K562 (cell line): Measurements from ENCODE around the gene IRAK3. TPM values are rescaled to one million over a fixed set of nuclear protein-coding genes. Genes with fewer than 3 reads are reported as not detected.

ENCODE experiments used
- BDP1 ChIP-seq: IDR thresholded peaks from 3 replicates; pipeline ENCODE4 v1.6.1; 2011; ENCODE audit not compliant: insufficient read length, insufficient read depth
- CBX5 ChIP-seq: IDR thresholded peaks from 2 replicates; pipeline ENCODE4 v1.6.1; 2014; ENCODE audit warnings: low read depth, borderline replicate concordance
- CTBP1 ChIP-seq: fragments of 450-650 bp; IDR thresholded peaks from 2 replicates; pipeline ENCODE4 v1.6.1; 2016; ENCODE audit warnings: borderline replicate concordance
- GATAD2B ChIP-seq: fragments of 450-650 bp; IDR thresholded peaks from 2 replicates; pipeline ENCODE4 v1.6.1; 2017; ENCODE audit warnings: mild to moderate bottlenecking, borderline replicate concordance
- ILF3 ChIP-seq: fragments of 450-650 bp; IDR thresholded peaks from 2 replicates; pipeline ENCODE4 v1.6.1; 2018; ENCODE audit warnings: antibody characterized with exemption, mild to moderate bottlenecking, moderate library complexity, borderline replicate concordance
- MECOM ChIP-seq: fragments of 250-450 bp; sonication (Bioruptor Pico); IDR thresholded peaks from 2 replicates; pipeline ENCODE4 v1.8.0; 2022; ENCODE audit warnings: inconsistent platforms
- RFX1 ChIP-seq: fragments of 450-650 bp; IDR thresholded peaks from 2 replicates; pipeline ENCODE4 v1.6.1; 2016; ENCODE audit warnings: mild to moderate bottlenecking, moderate library complexity
- XRCC3 ChIP-seq: fragments of 450-650 bp; IDR thresholded peaks from 2 replicates; pipeline ENCODE4 v1.6.1; 2017; ENCODE audit warnings: mild to moderate bottlenecking, moderate library complexity
- ZNF224 ChIP-seq: sonication (generic); formaldehyde crosslinking; IDR thresholded peaks from 2 replicates; pipeline ENCODE4 v1.8.0; 2022; ENCODE audit warnings: mild to moderate bottlenecking, missing genetic modification reagents
- ZNF766 ChIP-seq: fragments of 200-800 bp; sonication (Bioruptor generic); conservative IDR thresholded peaks from 2 replicates; pipeline ENCODE4 v1.6.1; 2016; ENCODE audit warnings: missing genetic modification characterization, missing compliant biosample characterization
- polyA plus RNA-seq, 8 experiments: library from polyadenylated mRNA; depleted of rRNA in 4 of 8; stranded (reverse) in 5 of 8; unstranded in 3 of 8; fragments of >200 nt; fragmentation: Nextera tagmentation in 2 of 8; fragmentation: Illumina TruSeq in 1 of 8; extraction: Ambion mirVana in 2 of 8; extraction: Trizol in 1 of 8; gene quantifications; 2 replicates each; pipeline versions ENCODE4 v1.2.1 to v1.2.3, GENCODE V29; 2011 to 2014; ENCODE audit warnings: inconsistent platforms in 1 of 8, missing spikeins in 1 of 8
- total RNA-seq, 7 experiments: library from RNA; depleted of rRNA in 6 of 7; stranded (reverse); fragments of >200 nt in 6 of 7; fragmentation: Illumina TruSeq in 2 of 7; extraction: Trizol in 2 of 7; gene quantifications; 2 replicates each; pipeline versions ENCODE4 v1.2.1 to v1.2.3, GENCODE V29; 2011 to 2021; ENCODE audit warnings: low replicate concordance in 1 of 7
- TF ChIP-seq, protein P1 (sequence below), 2 experiments: fragments of 450-650 bp; formaldehyde crosslinking in 1 of 2; IDR thresholded peaks; 2 replicates each; pipeline versions ENCODE4 v1.4.0 to v1.6.1; 2014 to 2020; ENCODE audit warnings: mild to moderate bottlenecking in 2 of 2, borderline replicate concordance in 1 of 2, low read depth in 1 of 2
- TF ChIP-seq, protein P2 (sequence below), 2 experiments: fragments of 450-650 bp; IDR thresholded peaks; 2 replicates each; pipeline ENCODE4 v1.6.1; 2018; ENCODE audit warnings: mild to moderate bottlenecking in 2 of 2, low read depth in 1 of 2; ENCODE audit not compliant: partially characterized antibody in 2 of 2
- TF ChIP-seq, protein P3 (sequence below): fragments of 450-650 bp; IDR thresholded peaks from 2 replicates; pipeline ENCODE4 v1.6.1; 2018; ENCODE audit warnings: mild to moderate bottlenecking, low read depth; ENCODE audit not compliant: partially characterized antibody
- TF ChIP-seq, protein P4 (sequence below): sonication (generic); IDR thresholded peaks from 2 replicates; pipeline ENCODE4 v1.6.1; 2016

Gene IRAK3
- total and polyA plus RNA-seq, 9 of the 15 experiments (the other 6 are each of a cell fraction or from before 2014, with no cell fraction given): 0.06 to 0.09 (median 0.07) TPM; not detected in 6

DNA sequence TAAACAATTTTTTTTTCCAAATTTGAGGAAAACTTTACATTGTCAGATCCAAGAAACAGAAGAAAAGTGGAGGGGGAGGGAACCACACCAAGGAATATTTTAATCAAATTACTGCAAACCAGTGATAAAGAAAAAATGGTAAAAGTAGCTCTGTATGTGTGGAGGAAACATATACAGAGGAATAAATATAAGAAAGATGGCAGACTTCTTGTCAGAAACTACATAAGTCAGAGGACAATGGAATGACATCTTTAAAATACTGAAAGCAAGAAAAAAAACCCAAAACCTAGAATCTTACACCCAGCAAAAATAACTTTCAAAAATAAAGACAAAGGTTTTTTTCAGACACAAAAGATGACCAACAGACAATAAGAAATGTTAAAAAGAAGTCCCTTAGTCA, 48.3 kb upstream of the IRAK3 start (continued):
- TF ChIP-seq, protein P1, sequence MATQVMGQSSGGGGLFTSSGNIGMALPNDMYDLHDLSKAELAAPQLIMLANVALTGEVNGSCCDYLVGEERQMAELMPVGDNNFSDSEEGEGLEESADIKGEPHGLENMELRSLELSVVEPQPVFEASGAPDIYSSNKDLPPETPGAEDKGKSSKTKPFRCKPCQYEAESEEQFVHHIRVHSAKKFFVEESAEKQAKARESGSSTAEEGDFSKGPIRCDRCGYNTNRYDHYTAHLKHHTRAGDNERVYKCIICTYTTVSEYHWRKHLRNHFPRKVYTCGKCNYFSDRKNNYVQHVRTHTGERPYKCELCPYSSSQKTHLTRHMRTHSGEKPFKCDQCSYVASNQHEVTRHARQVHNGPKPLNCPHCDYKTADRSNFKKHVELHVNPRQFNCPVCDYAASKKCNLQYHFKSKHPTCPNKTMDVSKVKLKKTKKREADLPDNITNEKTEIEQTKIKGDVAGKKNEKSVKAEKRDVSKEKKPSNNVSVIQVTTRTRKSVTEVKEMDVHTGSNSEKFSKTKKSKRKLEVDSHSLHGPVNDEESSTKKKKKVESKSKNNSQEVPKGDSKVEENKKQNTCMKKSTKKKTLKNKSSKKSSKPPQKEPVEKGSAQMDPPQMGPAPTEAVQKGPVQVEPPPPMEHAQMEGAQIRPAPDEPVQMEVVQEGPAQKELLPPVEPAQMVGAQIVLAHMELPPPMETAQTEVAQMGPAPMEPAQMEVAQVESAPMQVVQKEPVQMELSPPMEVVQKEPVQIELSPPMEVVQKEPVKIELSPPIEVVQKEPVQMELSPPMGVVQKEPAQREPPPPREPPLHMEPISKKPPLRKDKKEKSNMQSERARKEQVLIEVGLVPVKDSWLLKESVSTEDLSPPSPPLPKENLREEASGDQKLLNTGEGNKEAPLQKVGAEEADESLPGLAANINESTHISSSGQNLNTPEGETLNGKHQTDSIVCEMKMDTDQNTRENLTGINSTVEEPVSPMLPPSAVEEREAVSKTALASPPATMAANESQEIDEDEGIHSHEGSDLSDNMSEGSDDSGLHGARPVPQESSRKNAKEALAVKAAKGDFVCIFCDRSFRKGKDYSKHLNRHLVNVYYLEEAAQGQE (IDR thresholded peaks at IDR 0.05; ENCODE audit: borderline replicate concordance): no peak
- TF ChIP-seq, protein P1 (CRISPR knock-in tag; IDR thresholded peaks at IDR 0.05; ENCODE audit: low read depth): no peak
- TF ChIP-seq MECOM (CRISPR knock-in tag) (no peak), BDP1 (no peak), CTBP1 (no peak), RFX1 (no peak), ILF3 (no peak), ZNF224 (CRISPR knock-in tag) (no peak), XRCC3 (0 out of 2 replicates have a peak, but pooled peaks have one; percentile 42), CBX5 (peak; percentile 85), GATAD2B (no peak), ZNF766 (CRISPR knock-in tag) (no peak)
- TF ChIP-seq, protein P2, sequence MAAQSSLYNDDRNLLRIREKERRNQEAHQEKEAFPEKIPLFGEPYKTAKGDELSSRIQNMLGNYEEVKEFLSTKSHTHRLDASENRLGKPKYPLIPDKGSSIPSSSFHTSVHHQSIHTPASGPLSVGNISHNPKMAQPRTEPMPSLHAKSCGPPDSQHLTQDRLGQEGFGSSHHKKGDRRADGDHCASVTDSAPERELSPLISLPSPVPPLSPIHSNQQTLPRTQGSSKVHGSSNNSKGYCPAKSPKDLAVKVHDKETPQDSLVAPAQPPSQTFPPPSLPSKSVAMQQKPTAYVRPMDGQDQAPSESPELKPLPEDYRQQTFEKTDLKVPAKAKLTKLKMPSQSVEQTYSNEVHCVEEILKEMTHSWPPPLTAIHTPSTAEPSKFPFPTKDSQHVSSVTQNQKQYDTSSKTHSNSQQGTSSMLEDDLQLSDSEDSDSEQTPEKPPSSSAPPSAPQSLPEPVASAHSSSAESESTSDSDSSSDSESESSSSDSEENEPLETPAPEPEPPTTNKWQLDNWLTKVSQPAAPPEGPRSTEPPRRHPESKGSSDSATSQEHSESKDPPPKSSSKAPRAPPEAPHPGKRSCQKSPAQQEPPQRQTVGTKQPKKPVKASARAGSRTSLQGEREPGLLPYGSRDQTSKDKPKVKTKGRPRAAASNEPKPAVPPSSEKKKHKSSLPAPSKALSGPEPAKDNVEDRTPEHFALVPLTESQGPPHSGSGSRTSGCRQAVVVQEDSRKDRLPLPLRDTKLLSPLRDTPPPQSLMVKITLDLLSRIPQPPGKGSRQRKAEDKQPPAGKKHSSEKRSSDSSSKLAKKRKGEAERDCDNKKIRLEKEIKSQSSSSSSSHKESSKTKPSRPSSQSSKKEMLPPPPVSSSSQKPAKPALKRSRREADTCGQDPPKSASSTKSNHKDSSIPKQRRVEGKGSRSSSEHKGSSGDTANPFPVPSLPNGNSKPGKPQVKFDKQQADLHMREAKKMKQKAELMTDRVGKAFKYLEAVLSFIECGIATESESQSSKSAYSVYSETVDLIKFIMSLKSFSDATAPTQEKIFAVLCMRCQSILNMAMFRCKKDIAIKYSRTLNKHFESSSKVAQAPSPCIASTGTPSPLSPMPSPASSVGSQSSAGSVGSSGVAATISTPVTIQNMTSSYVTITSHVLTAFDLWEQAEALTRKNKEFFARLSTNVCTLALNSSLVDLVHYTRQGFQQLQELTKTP (IDR thresholded peaks at IDR 0.05; ENCODE audit: low read depth in 1 of 2, partially characterized antibody in 2 of 2): no peak
- TF ChIP-seq, protein P3, sequence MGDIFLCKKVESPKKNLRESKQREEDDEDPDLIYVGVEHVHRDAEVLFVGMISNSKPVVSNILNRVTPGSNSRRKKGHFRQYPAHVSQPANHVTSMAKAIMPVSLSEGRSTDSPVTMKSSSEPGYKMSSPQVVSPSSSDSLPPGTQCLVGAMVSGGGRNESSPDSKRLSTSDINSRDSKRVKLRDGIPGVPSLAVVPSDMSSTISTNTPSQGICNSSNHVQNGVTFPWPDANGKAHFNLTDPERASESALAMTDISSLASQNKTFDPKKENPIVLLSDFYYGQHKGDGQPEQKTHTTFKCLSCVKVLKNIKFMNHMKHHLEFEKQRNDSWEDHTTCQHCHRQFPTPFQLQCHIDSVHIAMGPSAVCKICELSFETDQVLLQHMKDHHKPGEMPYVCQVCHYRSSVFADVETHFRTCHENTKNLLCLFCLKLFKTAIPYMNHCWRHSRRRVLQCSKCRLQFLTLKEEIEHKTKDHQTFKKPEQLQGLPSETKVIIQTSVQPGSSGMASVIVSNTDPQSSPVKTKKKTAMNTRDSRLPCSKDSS: peak; percentile 38
- TF ChIP-seq, protein P4, sequence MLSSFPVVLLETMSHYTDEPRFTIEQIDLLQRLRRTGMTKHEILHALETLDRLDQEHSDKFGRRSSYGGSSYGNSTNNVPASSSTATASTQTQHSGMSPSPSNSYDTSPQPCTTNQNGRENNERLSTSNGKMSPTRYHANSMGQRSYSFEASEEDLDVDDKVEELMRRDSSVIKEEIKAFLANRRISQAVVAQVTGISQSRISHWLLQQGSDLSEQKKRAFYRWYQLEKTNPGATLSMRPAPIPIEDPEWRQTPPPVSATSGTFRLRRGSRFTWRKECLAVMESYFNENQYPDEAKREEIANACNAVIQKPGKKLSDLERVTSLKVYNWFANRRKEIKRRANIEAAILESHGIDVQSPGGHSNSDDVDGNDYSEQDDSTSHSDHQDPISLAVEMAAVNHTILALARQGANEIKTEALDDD: no peak
